GM19238 (cell line): ENCODE measurements around the gene P4HA2.
A peak's percentile ranks its signal among the peaks of the same experiment; 100 is the strongest.

Experiments used
- DNase-seq: peaks from one replicate; pipeline ENCODE4 v3.0.0; 2011; ENCODE audit warnings: low spot score; ENCODE audit not compliant: insufficient read length

P4HA2 gene

GRCh38 chr5:132250547-132250946, 22.9 kb upstream of the P4HA2 start:
- no peak for DNase-seq

GRCh38 chr5:132246806-132247205, 19.2 kb upstream of the P4HA2 start:
- no peak for DNase-seq

GRCh38 chr5:132245593-132245992, 17.9 kb upstream of the P4HA2 start:
- no peak for DNase-seq

GRCh38 chr5:132243366-132243977, 15.8 kb upstream of the P4HA2 start:
- DNase-seq: no peak

- DNase-seq: no peak
Observed at GRCh38 chr5:132239776-132240175, 12.1 kb upstream of the P4HA2 start.

- DNase-seq: no peak
Observed at GRCh38 chr5:132238901-132239500, 11.3 kb upstream of the P4HA2 start.

- DNase-seq: peak; percentile 30
Observed at GRCh38 chr5:132238169-132238744, 10.6 kb upstream of the P4HA2 start.

GRCh38 chr5:132237670-132238069, 10.0 kb upstream of the P4HA2 start:
- no peak for DNase-seq

GRCh38 chr5:132237141-132237540, 9.5 kb upstream of the P4HA2 start:
- no peak for DNase-seq

GRCh38 chr5:132235340-132235739, 7.7 kb upstream of the P4HA2 start:
- DNase-seq: no peak

- no peak for DNase-seq
Observed at GRCh38 chr5:132234684-132235062, 7.0 kb upstream of the P4HA2 start.

GRCh38 chr5:132233811-132234683, 6.4 kb upstream of the P4HA2 start:
- DNase-seq: no peak

- no peak for DNase-seq
Observed at GRCh38 chr5:132233081-132233480, 5.4 kb upstream of the P4HA2 start.

- no peak for DNase-seq
Observed at GRCh38 chr5:132232465-132232864, 4.8 kb upstream of the P4HA2 start.

- DNase-seq: no peak
Observed at GRCh38 chr5:132230871-132231270, 3.2 kb upstream of the P4HA2 start.

GRCh38 chr5:132229236-132229635, 1.6 kb upstream of the P4HA2 start:
- DNase-seq: no peak

- DNase-seq: no peak
Observed at GRCh38 chr5:132228241-132229035, 785 bp upstream of the P4HA2 start.

- no peak for DNase-seq
Observed at GRCh38 chr5:132227235-132227484, 493 bp downstream of the P4HA2 start.

GRCh38 chr5:132226516-132227234, 978 bp downstream of the P4HA2 start:
- DNase-seq: no peak

GRCh38 chr5:132225165-132226032, 2.3 kb downstream of the P4HA2 start:
- no peak for DNase-seq
